H9 (cell line): ENCODE data around the gene OSTN. TPM values are rescaled to one million over a fixed set of nuclear protein-coding genes. Genes with fewer than 3 reads are reported as not detected.

Experiments
- DNase-seq: peaks from one replicate; pipeline ENCODE4 v3.0.0-alpha.2; 2017
- H2AFZ ChIP-seq: one replicate; pipeline ENCODE4 v1.6.1; 2013; ENCODE audit warnings: mild to moderate bottlenecking, low read length, control low read depth, moderate library complexity
- H2AK5ac ChIP-seq: 2 replicates; pipeline ENCODE4 v1.6.1; 2013; ENCODE audit warnings: low read length, control low read depth, mixed read lengths; ENCODE audit not compliant: insufficient read length
- H2BK120ac ChIP-seq: one replicate; pipeline ENCODE4 v1.6.1; 2013; ENCODE audit warnings: low read depth, mild to moderate bottlenecking, low read length, control low read depth, inconsistent platforms; ENCODE audit not compliant: poor library complexity, severe bottlenecking
- H2BK12ac ChIP-seq: 2 replicates; pipeline ENCODE4 v1.6.1; 2013; ENCODE audit warnings: low read length, control low read depth, mixed read lengths, low read depth; ENCODE audit not compliant: insufficient read length
- H2BK15ac ChIP-seq: 2 replicates; pipeline ENCODE4 v1.6.1; 2013; ENCODE audit warnings: low read depth, low read length, control low read depth
- H2BK20ac ChIP-seq: one replicate; pipeline ENCODE4 v1.6.1; 2013; ENCODE audit warnings: low read depth, mild to moderate bottlenecking, low read length, control low read depth, inconsistent platforms; ENCODE audit not compliant: poor library complexity, severe bottlenecking
- H2BK5ac ChIP-seq: 2 replicates; pipeline ENCODE4 v1.6.1; 2013; ENCODE audit warnings: low read length, control low read depth, mixed read lengths; ENCODE audit not compliant: insufficient read length
- H3K14ac ChIP-seq: 2 replicates; pipeline ENCODE4 v1.6.1; 2013; ENCODE audit warnings: low read length, control low read depth; ENCODE audit not compliant: insufficient read depth
- H3K18ac ChIP-seq: 2 replicates; pipeline ENCODE4 v1.6.1; 2013; ENCODE audit warnings: low read depth, mild to moderate bottlenecking, mixed read lengths, low read length, control low read depth; ENCODE audit not compliant: insufficient read length
- H3K23ac ChIP-seq: 2 replicates; pipeline ENCODE4 v1.6.1; 2013; ENCODE audit warnings: low read length, control low read depth, mixed read lengths, low read depth; ENCODE audit not compliant: insufficient read length
- H3K23me2 ChIP-seq: 2 replicates; pipeline ENCODE4 v1.6.1; 2013; ENCODE audit warnings: low read depth, mild to moderate bottlenecking, mixed read lengths, low read length, control low read depth; ENCODE audit not compliant: insufficient read length, poor library complexity, severe bottlenecking
- H3K27ac ChIP-seq: 2 replicates; pipeline ENCODE4 v1.5.1; 2013; ENCODE audit warnings: low read length, control low read depth, mixed read lengths, low read depth; ENCODE audit not compliant: insufficient read length
- H3K27me3 ChIP-seq: 2 replicates; pipeline ENCODE4 v1.6.1; 2013; ENCODE audit warnings: low read length, control low read depth, inconsistent platforms; ENCODE audit not compliant: insufficient read depth
- H3K4ac ChIP-seq: 2 replicates; pipeline ENCODE4 v1.6.1; 2013; ENCODE audit warnings: low read depth, mild to moderate bottlenecking, control low read depth, inconsistent platforms, low read length, moderate library complexity
- H3K4me1 ChIP-seq: 2 replicates; pipeline ENCODE4 v1.6.1; 2013; ENCODE audit warnings: low read length, control low read depth, inconsistent platforms; ENCODE audit not compliant: insufficient read depth
- H3K4me2 ChIP-seq: 2 replicates; pipeline ENCODE4 v1.6.1; 2013; ENCODE audit warnings: low read length, control low read depth, mixed read lengths; ENCODE audit not compliant: insufficient read length, insufficient read depth
- H3K56ac ChIP-seq: 2 replicates; pipeline ENCODE4 v1.6.1; 2013; ENCODE audit warnings: low read depth, mild to moderate bottlenecking, mixed read lengths, low read length, control low read depth; ENCODE audit not compliant: insufficient read length
- H3K79me1 ChIP-seq: 2 replicates; pipeline ENCODE4 v1.6.1; 2013; ENCODE audit warnings: low read depth, mild to moderate bottlenecking, moderate library complexity, low read length, control low read depth, inconsistent platforms; ENCODE audit not compliant: insufficient read depth, poor library complexity, severe bottlenecking
- H3K79me2 ChIP-seq: 2 replicates; pipeline ENCODE4 v1.6.1; 2013; ENCODE audit warnings: low read length, control low read depth, inconsistent platforms; ENCODE audit not compliant: insufficient read depth
- H3K9ac ChIP-seq: 2 replicates; pipeline ENCODE4 v1.6.1; 2013; ENCODE audit warnings: low read length, control low read depth, mixed read lengths; ENCODE audit not compliant: insufficient read length; ENCODE audit errors: extremely low read depth
- H3K9me3 ChIP-seq: one replicate; pipeline ENCODE4 v1.6.1; 2013; ENCODE audit warnings: low read depth, low read length, inconsistent platforms; ENCODE audit not compliant: control insufficient read depth
- H3T11ph ChIP-seq: one replicate; pipeline ENCODE4 v1.6.1; 2013; ENCODE audit warnings: mild to moderate bottlenecking, low read length, control low read depth, inconsistent platforms
- H4K20me1 ChIP-seq: one replicate; pipeline ENCODE4 v1.6.1; 2013; ENCODE audit not compliant: control insufficient read depth, insufficient read length, insufficient read depth
- H4K5ac ChIP-seq: 2 replicates; pipeline ENCODE4 v1.6.1; 2013; ENCODE audit warnings: low read depth, mild to moderate bottlenecking, mixed read lengths, low read length, control low read depth; ENCODE audit not compliant: insufficient read length
- H4K8ac ChIP-seq: replicated peaks from 2 replicates; pipeline ENCODE4 v1.6.1; 2013; ENCODE audit warnings: low read length, control low read depth, mixed read lengths, low read depth; ENCODE audit not compliant: insufficient read length
- H4K91ac ChIP-seq: 2 replicates; pipeline ENCODE4 v1.6.1; 2013; ENCODE audit warnings: low read depth, mild to moderate bottlenecking, moderate library complexity, mixed read lengths, low read length, control low read depth; ENCODE audit not compliant: insufficient read length
- H3K27ac Mint-ChIP-seq, 3 experiments: 2 replicates in 2 of 3; 3 replicates in 1 of 3; pipeline ENCODE4 v1.8.0; 2020 to 2021; ENCODE audit warnings: mixed read lengths in 3 of 3, mild to moderate bottlenecking in 1 of 3, moderate library complexity in 1 of 3
- H3K27me3 Mint-ChIP-seq: 2 replicates; pipeline ENCODE4 v1.8.0; 2021; ENCODE audit warnings: low read depth, mild to moderate bottlenecking, moderate library complexity, mixed read lengths
- H3K36me3 Mint-ChIP-seq, 3 experiments: 2 replicates in 2 of 3; 3 replicates in 1 of 3; pipeline ENCODE4 v1.8.0; 2020 to 2021; ENCODE audit warnings: low read depth in 3 of 3, mixed read lengths in 3 of 3; ENCODE audit not compliant: insufficient read depth in 1 of 3
- H3K4me1 Mint-ChIP-seq, 2 experiments: 2 replicates each; pipeline ENCODE4 v1.8.0; 2020; ENCODE audit warnings: mixed read lengths in 2 of 2
- H3K4me3 Mint-ChIP-seq, 2 experiments: 2 replicates in 1 of 2; 3 replicates in 1 of 2; pipeline ENCODE4 v1.8.0; 2020 to 2021; ENCODE audit warnings: mild to moderate bottlenecking in 2 of 2, mixed read lengths in 2 of 2, moderate library complexity in 1 of 2
- H3K9me3 Mint-ChIP-seq, 2 experiments: 2 replicates in 1 of 2; 3 replicates in 1 of 2; pipeline ENCODE4 v1.8.0; 2020; ENCODE audit warnings: mild to moderate bottlenecking in 2 of 2, mixed read lengths in 2 of 2, moderate library complexity in 1 of 2
- CTCF ChIP-seq: fragments of 200-600 bp; sonication (generic); conservative IDR thresholded peaks from 3 replicates; pipeline ENCODE4 v1.8.0; 2021; ENCODE audit warnings: antibody characterized with exemption, mild to moderate bottlenecking
- WGBS: extraction: QIAGEN DNeasy Blood & Tissue Kit; methylation state at CpG from one replicate; pipeline ENCODE4 v1.1.7; 2013; ENCODE audit warnings: missing lambda C conversion rate, low lambda C conversion rate, mixed read lengths; ENCODE audit not compliant: insufficient read length; ENCODE audit errors: extremely low coverage; 5-methylcytosine and 5-hydroxymethylcytosine counted together
- total RNA-seq: library from RNA; stranded (reverse); gene quantifications from 2 replicates; pipeline ENCODE4 v1.2.1, GENCODE V29; 2021

Gene OSTN
- total RNA-seq, 1 experiment from 2014 or later, result 0.07 TPM

GRCh38 chr3:191257286-191257685 lies 58.2 kb downstream of the OSTN start:
- Histone ChIP-seq H4K8ac (no peak overlapping the region), H3K4ac (no peak overlapping the region), H2BK20ac (no peak overlapping the region), H3K27me3 (no peaks in the 10 kb centered on the region), H2BK120ac (no peak overlapping the region), H3K27ac (no peak overlapping the region), H2AK5ac (no peak overlapping the region), H3K79me1 (no peaks in the 10 kb centered on the region), H3K9ac (no peak overlapping the region), H4K91ac (no peak overlapping the region), H3K18ac (no peak overlapping the region), H3K9me3 (no peaks in the 10 kb centered on the region), H3K23ac (no peak overlapping the region), H3K23me2 (no peaks in the 10 kb centered on the region), H4K20me1 (no peaks in the 10 kb centered on the region), H3K4me1 (peaks cover 13% of the 10 kb centered on the region; the same call in 1 of the 2 replicates), H2AFZ (no peak overlapping the region), H3K14ac (no peak overlapping the region), H2BK12ac (no peak overlapping the region), H3T11ph (no peak overlapping the region), H3K79me2 (no peaks in the 10 kb centered on the region), H2BK5ac (no peak overlapping the region), H4K5ac (no peak overlapping the region), H2BK15ac (no peak overlapping the region), H3K4me2 (no peak overlapping the region), H3K56ac (no peak overlapping the region)
- Mint-ChIP-seq H3K4me3 (no peak overlapping the region), H3K9me3 (no peaks in the 10 kb centered on the region; a peak in 1 of 5 replicates), H3K36me3 (no peaks in the 10 kb centered on the region; a peak in 1 of 7 replicates), H3K4me1 (peaks cover 68 to 87% of the 10 kb centered on the region in 2 experiments), H3K27ac (no peak overlapping the region; a peak in 1 of 7 replicates), H3K27me3 (no peaks in the 10 kb centered on the region)
- DNase-seq, result no peak
- TF ChIP-seq CTCF, result no peak
- no CpG with 5 or more reads among the region's 2 CpGs for WGBS
